ENCODE measurements around the gene FEV.

The FEV gene

GRCh38 chr2:218985021-218985324 is at the start of gene FEV:
TSS of gene FEV (minus strand) at chr2:218985184. CDS start at chr2:218985075, 109 bp downstream.
- no peak for DNase-seq (ENCODE audit: low read depth)

- DNase-seq (ENCODE audit: low read depth) = no peak
Measured at GRCh38 chr2:219032051-219032745, 47.2 kb upstream of the FEV start.

- DNase-seq (ENCODE audit: low read depth) = no peak
Measured at GRCh38 chr2:219031005-219031738, 46.2 kb upstream of the FEV start.

GRCh38 chr2:219030177-219030940 is 45.4 kb upstream of the FEV start:
- no peak for DNase-seq (ENCODE audit: low read depth)

- DNase-seq (ENCODE audit: low read depth) = peak; percentile 76
Measured at GRCh38 chr2:219029829-219030165, 44.8 kb upstream of the FEV start.

- no peak for DNase-seq (ENCODE audit: low read depth)
Measured at GRCh38 chr2:219028996-219029828, 44.2 kb upstream of the FEV start.

GRCh38 chr2:219028141-219028540 is 43.2 kb upstream of the FEV start:
- DNase-seq (ENCODE audit: low read depth) = no peak

- no peak for DNase-seq (ENCODE audit: low read depth)
Measured at GRCh38 chr2:219027511-219028055, 42.6 kb upstream of the FEV start.

- DNase-seq (ENCODE audit: low read depth) = no peak
Measured at GRCh38 chr2:219026946-219027345, 42.0 kb upstream of the FEV start.

GRCh38 chr2:219025637-219026585 is 40.9 kb upstream of the FEV start:
- DNase-seq (ENCODE audit: low read depth) = no peak

GRCh38 chr2:219024059-219024458 is 39.1 kb upstream of the FEV start:
- no peak for DNase-seq (ENCODE audit: low read depth)

GRCh38 chr2:219023045-219023605 is 38.1 kb upstream of the FEV start:
- DNase-seq (ENCODE audit: low read depth) = no peak

GRCh38 chr2:219022616-219023015 is 37.6 kb upstream of the FEV start:
- no peak for DNase-seq (ENCODE audit: low read depth)

GRCh38 chr2:219022041-219022440 is 37.1 kb upstream of the FEV start:
- no peak for DNase-seq (ENCODE audit: low read depth)

- no peak for DNase-seq (ENCODE audit: low read depth)
Measured at GRCh38 chr2:219021591-219021990, 36.6 kb upstream of the FEV start.

- peak; percentile 40 for DNase-seq (ENCODE audit: low read depth)
Measured at GRCh38 chr2:219020604-219021365, 35.8 kb upstream of the FEV start.

GRCh38 chr2:219019436-219019835 is 34.5 kb upstream of the FEV start:
- no peak for DNase-seq (ENCODE audit: low read depth)

GRCh38 chr2:219018726-219019125 is 33.7 kb upstream of the FEV start:
- no peak for DNase-seq (ENCODE audit: low read depth)

- no peak for DNase-seq (ENCODE audit: low read depth)
Measured at GRCh38 chr2:219018286-219018685, 33.3 kb upstream of the FEV start.

Data from EH (cell line).